Upper lobe of left lung (tissue), 4 donors: ENCODE data around the gene RASGRF2.

Experiments
- CTCF ChIP-seq, 6 experiments: fragments of 450-650 bp in 4 of 6; fragments of 200-600 bp in 2 of 6; sonication (generic) in 2 of 6; IDR thresholded peaks; one replicate each; pipeline ENCODE4 v1.5.1; 2016 to 2019; ENCODE audit warnings: antibody characterized with exemption in 6 of 6
- POLR2AphosphoS5 ChIP-seq, 2 donors: sonication (generic); formaldehyde crosslinking; IDR thresholded peaks; one replicate each; pipeline ENCODE4 v1.5.1; 2017; ENCODE audit warnings: antibody characterized with exemption in 2 of 2

- TF ChIP-seq POLR2AphosphoS5 (IDR thresholded peaks at IDR 0.05), result no peak
- TF ChIP-seq CTCF (IDR thresholded peaks at IDR 0.05), result no peak
Observed at GRCh38 chr5:81097713-81098112, 137.6 kb downstream of the RASGRF2 start.
